Tibial nerve (tissue), 4 donors: Measurements from ENCODE around the gene CRYGN.

ENCODE experiments used
- EP300 ChIP-seq, 2 donors: sonication (generic); formaldehyde crosslinking; IDR thresholded peaks; one replicate each; pipeline ENCODE4 v1.6.1; 2017; ENCODE audit warnings: antibody characterized with exemption in 2 of 2, mild to moderate bottlenecking in 1 of 2
- POLR2A ChIP-seq, 2 donors: fragments of 450-650 bp; IDR thresholded peaks; one replicate each; pipeline ENCODE4 v1.6.1; 2017; ENCODE audit warnings: antibody characterized with exemption in 2 of 2, mild to moderate bottlenecking in 2 of 2, moderate library complexity in 2 of 2
- TF ChIP-seq, protein P1 (sequence below), 5 experiments: fragments of 200-600 bp in 3 of 5; fragments of 450-650 bp in 2 of 5; sonication (generic) in 3 of 5; IDR thresholded peaks; one replicate each; pipeline ENCODE4 v1.5.1; 2016 to 2019; ENCODE audit warnings: antibody characterized with exemption in 5 of 5, mild to moderate bottlenecking in 3 of 5, moderate library complexity in 2 of 5

DNA sequence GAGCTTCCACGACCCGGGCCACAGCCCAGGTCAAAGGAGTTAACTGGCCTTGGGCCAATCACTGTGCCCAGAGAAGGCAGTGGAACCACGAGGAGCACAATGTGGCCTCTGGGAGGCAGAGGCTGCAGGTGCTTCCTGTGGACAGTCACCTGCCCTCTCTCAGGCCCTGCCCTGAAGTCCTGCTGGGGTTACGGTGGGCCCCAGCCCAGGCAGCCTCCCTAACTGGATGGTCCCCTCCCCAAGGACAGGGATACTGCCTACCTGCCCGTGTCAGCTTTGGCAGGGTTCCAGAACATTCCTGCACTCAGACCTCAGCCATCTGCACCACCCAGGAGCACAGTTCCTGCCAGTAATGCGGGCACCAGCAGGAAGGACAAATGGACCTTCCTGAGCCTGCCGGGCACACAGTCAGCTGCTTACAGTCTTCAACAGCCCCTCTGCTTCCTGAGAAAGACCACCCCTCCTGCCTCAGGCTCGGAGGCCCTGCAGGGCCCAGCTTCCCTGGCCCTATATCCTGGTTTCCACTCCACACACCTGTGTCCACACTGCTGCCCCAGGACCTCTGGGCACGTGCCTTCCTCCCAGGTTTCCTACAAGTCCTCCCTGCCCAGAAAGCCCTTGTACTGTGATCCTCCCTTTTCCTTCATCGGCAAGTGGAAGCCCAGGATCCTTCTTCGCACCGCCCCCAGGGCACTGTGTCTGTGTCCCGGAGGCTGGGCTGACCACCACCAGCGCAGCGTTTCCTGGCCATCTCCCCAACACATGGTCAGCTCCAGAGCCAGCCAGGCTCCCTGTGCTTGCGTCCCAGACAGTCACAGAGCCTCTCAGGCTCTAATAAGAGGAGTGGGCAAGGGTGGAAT, 53.4 kb downstream of the CRYGN start:
- TF ChIP-seq POLR2A (IDR thresholded peaks at IDR 0.05) (no peak), EP300 (IDR thresholded peaks at IDR 0.05) (no peak)
- TF ChIP-seq, protein P1, sequence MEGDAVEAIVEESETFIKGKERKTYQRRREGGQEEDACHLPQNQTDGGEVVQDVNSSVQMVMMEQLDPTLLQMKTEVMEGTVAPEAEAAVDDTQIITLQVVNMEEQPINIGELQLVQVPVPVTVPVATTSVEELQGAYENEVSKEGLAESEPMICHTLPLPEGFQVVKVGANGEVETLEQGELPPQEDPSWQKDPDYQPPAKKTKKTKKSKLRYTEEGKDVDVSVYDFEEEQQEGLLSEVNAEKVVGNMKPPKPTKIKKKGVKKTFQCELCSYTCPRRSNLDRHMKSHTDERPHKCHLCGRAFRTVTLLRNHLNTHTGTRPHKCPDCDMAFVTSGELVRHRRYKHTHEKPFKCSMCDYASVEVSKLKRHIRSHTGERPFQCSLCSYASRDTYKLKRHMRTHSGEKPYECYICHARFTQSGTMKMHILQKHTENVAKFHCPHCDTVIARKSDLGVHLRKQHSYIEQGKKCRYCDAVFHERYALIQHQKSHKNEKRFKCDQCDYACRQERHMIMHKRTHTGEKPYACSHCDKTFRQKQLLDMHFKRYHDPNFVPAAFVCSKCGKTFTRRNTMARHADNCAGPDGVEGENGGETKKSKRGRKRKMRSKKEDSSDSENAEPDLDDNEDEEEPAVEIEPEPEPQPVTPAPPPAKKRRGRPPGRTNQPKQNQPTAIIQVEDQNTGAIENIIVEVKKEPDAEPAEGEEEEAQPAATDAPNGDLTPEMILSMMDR (IDR thresholded peaks at IDR 0.05): no peak
